Type B pancreatic cell (in vitro differentiated cells): ENCODE measurements around the gene DCTN5. TPM values are rescaled to one million over a fixed set of nuclear protein-coding genes. Genes with fewer than 3 reads are reported as not detected.

Source experiments
- DNase-seq: peaks from one replicate; pipeline ENCODE4 v3.0.0; 2021; ENCODE audit warnings: mixed read lengths; ENCODE audit not compliant: unreplicated experiment; ENCODE audit errors: extremely low spot score
- H3K27ac Mint-ChIP-seq: 2 replicates; pipeline ENCODE4 v1.8.0; 2021; ENCODE audit warnings: mild to moderate bottlenecking, mixed read lengths
- H3K27me3 Mint-ChIP-seq: 2 replicates; pipeline ENCODE4 v1.8.0; 2021; ENCODE audit warnings: mixed read lengths
- H3K36me3 Mint-ChIP-seq: 2 replicates; pipeline ENCODE4 v1.8.0; 2021; ENCODE audit warnings: mixed read lengths
- H3K4me1 Mint-ChIP-seq: one replicate; pipeline ENCODE4 v1.8.0; 2021; ENCODE audit warnings: mixed read lengths; ENCODE audit not compliant: unreplicated experiment
- H3K4me3 Mint-ChIP-seq: 2 replicates; pipeline ENCODE4 v1.8.0; 2021; ENCODE audit warnings: mild to moderate bottlenecking, mixed read lengths
- H3K9me3 Mint-ChIP-seq: 2 replicates; pipeline ENCODE4 v1.8.0; 2021; ENCODE audit warnings: mixed read lengths
- total RNA-seq: library from RNA; stranded (reverse); gene quantifications from 2 replicates; pipeline ENCODE4 v1.2.1, GENCODE V29; 2021; ENCODE audit warnings: low replicate concordance
- TF ChIP-seq, protein P1 (sequence below): fragments of 200-600 bp; sonication (generic); conservative IDR thresholded peaks from 2 replicates; pipeline ENCODE4 v1.5.0; 2021; ENCODE audit warnings: antibody characterized with exemption, mild to moderate bottlenecking

The DCTN5 gene
- total RNA-seq, 1 donor from 2014 or later: 78.3 TPM

DNA sequence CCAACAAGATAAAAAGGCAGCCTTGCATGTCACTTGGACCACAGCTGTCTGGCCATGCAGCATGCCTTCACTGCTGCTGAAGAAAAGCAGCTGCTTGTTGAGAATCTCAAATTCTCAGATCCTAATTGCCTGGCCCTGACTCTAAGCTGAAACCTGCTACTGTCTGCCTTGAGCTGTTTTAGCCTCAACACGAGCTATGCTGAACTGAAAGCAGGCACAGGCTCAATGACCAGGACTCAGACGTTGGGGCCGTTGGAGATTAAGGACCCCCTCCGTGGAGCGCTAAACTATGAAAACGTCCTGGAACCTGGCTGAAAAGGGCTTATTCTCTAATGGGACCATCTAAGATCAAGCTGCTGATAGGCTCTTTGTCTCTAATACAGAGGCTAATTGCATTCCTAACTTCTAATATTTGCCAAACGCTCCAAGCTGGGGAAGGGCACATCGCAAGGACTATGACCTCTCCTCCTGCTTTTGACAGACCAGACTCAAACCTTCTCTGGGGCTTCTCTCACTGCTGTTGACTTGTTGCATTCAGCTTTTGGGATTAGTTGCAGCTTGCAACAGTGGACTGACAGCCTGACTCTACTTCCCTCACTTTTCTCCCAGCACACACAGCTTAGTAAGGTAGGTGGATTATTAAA is 32.8 kb downstream of the DCTN5 start:
- DNase-seq: no peak
- TF ChIP-seq, protein P1, sequence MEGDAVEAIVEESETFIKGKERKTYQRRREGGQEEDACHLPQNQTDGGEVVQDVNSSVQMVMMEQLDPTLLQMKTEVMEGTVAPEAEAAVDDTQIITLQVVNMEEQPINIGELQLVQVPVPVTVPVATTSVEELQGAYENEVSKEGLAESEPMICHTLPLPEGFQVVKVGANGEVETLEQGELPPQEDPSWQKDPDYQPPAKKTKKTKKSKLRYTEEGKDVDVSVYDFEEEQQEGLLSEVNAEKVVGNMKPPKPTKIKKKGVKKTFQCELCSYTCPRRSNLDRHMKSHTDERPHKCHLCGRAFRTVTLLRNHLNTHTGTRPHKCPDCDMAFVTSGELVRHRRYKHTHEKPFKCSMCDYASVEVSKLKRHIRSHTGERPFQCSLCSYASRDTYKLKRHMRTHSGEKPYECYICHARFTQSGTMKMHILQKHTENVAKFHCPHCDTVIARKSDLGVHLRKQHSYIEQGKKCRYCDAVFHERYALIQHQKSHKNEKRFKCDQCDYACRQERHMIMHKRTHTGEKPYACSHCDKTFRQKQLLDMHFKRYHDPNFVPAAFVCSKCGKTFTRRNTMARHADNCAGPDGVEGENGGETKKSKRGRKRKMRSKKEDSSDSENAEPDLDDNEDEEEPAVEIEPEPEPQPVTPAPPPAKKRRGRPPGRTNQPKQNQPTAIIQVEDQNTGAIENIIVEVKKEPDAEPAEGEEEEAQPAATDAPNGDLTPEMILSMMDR: no peak
- H3K9me3 Mint-ChIP-seq: no peaks in the 10 kb centered on the region
- H3K4me1 Mint-ChIP-seq: peaks cover under 1% of the 10 kb centered on the region
- H3K36me3 Mint-ChIP-seq: no peaks in the 10 kb centered on the region
- H3K27ac Mint-ChIP-seq: no peak overlapping the region
- no peak overlapping the region for H3K4me3 Mint-ChIP-seq
- no peaks in the 10 kb centered on the region for H3K27me3 Mint-ChIP-seq

DNA sequence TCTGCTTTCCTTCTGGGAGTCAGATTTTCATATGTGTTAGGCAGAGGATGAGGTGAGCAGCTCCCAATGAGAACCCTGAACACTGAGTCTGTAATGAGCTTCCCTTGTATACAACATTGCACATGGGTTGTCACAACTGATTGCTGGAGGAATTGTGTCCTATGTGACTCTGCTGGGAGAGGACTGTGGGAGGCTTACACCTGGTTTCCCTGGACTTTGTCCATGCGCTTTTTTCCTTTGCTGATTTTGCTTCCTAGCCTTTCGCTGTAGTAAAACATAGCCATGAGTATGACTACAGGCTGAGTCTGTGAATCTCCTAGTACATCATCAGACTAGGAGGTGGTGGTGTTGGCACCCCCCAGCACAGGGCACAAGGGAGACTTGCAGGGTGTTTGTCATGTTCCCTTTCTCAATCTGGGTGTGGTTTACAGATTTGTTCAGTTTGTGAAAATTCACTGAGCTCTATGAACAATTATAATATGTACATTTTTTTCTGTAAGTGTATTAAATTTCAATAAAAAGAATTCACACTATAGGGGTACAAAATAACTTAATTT is 35.7 kb downstream of the DCTN5 start:
- H3K27me3 Mint-ChIP-seq: no peaks in the 10 kb centered on the region
- peaks cover 5% of the 10 kb centered on the region for H3K36me3 Mint-ChIP-seq
- peak overlapping the region; percentile 64 for H3K4me3 Mint-ChIP-seq
- TF ChIP-seq, protein P1: no peak
- DNase-seq: no peak
- H3K4me1 Mint-ChIP-seq: peaks cover 19% of the 10 kb centered on the region
- no peak overlapping the region for H3K27ac Mint-ChIP-seq
- no peaks in the 10 kb centered on the region for H3K9me3 Mint-ChIP-seq

DNA sequence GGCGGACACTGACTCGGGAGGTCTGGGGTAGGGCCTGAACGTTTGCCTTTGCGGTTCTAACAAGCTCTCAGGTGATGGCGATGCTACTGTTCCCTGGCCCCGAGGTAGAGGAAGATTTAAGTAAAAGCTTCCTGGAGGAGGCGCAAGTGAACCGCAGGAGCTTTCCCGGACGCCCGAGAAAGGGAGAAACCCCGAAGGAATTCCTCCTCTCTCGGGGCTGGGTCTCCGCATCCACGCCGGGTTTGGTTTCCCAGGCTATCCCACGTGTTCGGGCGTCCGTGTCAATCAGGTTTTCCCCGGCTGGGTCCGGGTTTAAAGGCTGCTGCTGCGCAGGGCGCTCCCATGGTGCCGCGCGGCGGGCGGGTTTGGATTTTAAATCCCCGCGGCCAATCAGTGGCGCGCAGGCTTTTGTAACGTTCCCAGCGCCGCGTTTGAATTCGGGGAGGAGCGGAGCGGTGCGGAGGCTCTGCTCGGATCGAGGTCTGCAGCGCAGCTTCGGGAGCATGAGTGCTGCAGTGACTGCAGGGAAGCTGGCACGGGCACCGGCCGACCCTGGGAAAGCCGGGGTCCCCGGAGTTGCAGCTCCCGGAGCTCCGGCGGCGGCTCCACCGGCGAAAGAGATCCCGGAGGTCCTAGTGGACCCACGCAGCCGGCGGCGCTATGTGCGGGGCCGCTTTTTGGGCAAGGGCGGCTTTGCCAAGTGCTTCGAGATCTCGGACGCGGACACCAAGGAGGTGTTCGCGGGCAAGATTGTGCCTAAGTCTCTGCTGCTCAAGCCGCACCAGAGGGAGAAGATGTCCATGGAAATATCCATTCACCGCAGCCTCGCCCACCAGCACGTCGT is 37.4 kb downstream of the DCTN5 start, which contains the start of gene PLK1:
PLK1 (plus strand) TSS at position 460 of the 844 bp plus-strand sequence; CDS start at position 504, 44 bp downstream.
- H3K4me1 Mint-ChIP-seq: peaks cover 23% of the 10 kb centered on the region
- TF ChIP-seq, protein P1: peak; percentile 51
- H3K9me3 Mint-ChIP-seq: no peaks in the 10 kb centered on the region
- peaks cover 9% of the 10 kb centered on the region for H3K36me3 Mint-ChIP-seq
- H3K4me3 Mint-ChIP-seq: peak within 1 kb of the TSS; percentile 94
- H3K27me3 Mint-ChIP-seq: no peaks in the 10 kb centered on the region
- H3K27ac Mint-ChIP-seq: peak within 1 kb of the TSS; percentile 69
- peak; percentile 87 for DNase-seq

DNA sequence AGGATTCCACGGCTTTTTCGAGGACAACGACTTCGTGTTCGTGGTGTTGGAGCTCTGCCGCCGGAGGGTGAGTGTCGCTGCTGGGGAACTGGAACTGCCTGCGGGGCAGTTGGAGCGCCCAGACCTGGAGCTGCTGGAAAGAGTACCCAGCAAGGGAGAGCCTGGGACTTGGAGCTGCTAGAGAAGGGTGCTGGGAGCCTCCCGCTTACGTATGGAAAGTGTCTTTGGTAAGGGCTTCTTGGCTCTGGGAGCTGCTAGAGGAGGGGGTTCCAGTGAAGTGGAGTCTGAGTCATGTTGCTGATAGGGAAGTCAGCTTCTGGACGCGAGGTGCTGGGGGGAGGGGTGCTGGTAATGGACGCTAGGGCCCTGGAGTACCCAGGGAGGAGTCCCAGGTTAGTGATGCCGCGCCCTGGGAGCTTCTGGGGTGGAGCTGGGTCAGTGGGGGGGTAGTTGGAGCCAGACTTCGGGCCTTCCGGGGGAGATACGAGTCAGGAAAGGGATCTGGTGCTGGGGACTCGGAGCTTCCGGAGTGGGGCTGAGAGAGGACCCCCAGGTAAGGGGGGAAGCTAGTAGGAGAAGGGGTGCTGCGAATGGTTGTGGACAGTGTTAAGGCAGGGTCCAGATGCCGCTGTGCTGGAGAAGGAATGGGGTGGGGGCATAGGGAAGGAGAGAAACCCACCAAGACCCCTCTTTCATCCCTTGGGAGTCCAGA is 38.2 kb downstream of the DCTN5 start:
- H3K4me1 Mint-ChIP-seq: peaks cover 23% of the 10 kb centered on the region
- no peaks in the 10 kb centered on the region for H3K9me3 Mint-ChIP-seq
- H3K4me3 Mint-ChIP-seq: peak overlapping the region; percentile 94
- peak overlapping the region; percentile 67 for H3K27ac Mint-ChIP-seq
- peaks cover 12% of the 10 kb centered on the region for H3K36me3 Mint-ChIP-seq
- TF ChIP-seq, protein P1: no peak
- H3K27me3 Mint-ChIP-seq: no peaks in the 10 kb centered on the region
- no peak for DNase-seq

DNA sequence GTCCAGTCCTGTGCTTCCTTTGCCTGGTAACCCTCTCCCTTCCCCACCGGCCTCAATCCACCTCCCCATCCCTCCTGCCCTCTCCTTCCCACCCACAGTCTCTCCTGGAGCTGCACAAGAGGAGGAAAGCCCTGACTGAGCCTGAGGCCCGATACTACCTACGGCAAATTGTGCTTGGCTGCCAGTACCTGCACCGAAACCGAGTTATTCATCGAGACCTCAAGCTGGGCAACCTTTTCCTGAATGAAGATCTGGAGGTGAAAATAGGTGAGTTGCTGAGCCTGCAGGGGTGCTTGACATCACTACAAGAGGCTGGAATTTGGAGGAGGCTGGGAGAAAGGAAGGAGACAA is 38.7 kb downstream of the DCTN5 start:
- H3K9me3 Mint-ChIP-seq: no peaks in the 10 kb centered on the region
- H3K27ac Mint-ChIP-seq: peak overlapping the region; percentile 67
- H3K27me3 Mint-ChIP-seq: no peaks in the 10 kb centered on the region

More for the DNA sequence above, 38.7 kb downstream of the DCTN5 start:
- peaks cover 12% of the 10 kb centered on the region for H3K36me3 Mint-ChIP-seq
- peak overlapping the region; percentile 94 for H3K4me3 Mint-ChIP-seq
- no peak for DNase-seq
- TF ChIP-seq, protein P1: no peak
- peaks cover 23% of the 10 kb centered on the region for H3K4me1 Mint-ChIP-seq
